ENCODE measurements around the gene ERO1B.

Gene ERO1B

GRCh38 chr1:236292425-236292824 lies 10.7 kb upstream of the ERO1B start:
- no peak for DNase-seq

DNA sequence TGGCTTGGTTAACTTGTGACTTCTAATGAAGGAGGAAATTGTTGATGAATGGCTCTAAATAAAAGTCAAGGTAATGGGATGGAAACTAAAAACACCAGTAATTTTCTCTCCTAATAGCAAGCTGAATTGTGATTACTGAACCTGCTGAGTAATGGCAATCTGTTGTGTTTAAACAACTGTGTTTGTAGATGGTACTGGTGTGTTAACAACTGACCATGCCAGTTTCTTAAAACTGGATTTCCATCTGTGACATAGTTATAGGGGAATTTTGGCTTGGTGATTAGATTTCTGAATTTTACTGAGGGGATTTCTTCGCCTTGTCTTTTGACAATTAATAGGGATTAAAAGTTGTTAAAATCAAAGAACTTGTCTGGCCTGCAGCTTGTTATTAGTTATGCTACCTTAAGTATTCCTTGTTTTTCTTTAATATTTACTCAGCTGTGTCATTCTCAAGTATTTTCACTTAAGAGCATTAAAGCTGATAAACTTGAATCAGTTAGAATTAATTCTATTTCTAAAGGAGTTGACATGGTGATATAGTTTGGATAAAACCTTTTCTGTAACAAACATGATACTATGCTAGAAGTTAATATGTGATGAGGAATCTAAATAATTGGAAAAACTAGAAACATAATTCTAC lies 7.9 kb upstream of the ERO1B start:
- no peak for DNase-seq

DNA sequence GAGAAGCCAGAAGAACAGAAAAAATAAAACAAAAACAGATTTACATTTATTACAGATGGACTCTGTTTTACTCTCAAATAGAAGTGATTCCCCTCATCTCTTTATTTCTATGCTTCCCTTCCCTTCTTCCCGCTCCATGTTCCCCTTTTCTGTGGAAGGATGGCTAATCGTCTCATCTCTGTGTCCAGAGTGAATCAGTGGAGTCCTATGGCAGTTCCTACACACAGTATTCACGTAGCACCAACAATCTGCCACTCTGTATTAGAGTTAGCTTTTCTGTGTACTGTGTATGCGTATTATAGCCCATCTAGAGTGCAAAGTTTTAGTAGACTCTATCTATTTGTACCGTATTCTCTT lies 6.8 kb upstream of the ERO1B start:
- DNase-seq, result no peak

DNA sequence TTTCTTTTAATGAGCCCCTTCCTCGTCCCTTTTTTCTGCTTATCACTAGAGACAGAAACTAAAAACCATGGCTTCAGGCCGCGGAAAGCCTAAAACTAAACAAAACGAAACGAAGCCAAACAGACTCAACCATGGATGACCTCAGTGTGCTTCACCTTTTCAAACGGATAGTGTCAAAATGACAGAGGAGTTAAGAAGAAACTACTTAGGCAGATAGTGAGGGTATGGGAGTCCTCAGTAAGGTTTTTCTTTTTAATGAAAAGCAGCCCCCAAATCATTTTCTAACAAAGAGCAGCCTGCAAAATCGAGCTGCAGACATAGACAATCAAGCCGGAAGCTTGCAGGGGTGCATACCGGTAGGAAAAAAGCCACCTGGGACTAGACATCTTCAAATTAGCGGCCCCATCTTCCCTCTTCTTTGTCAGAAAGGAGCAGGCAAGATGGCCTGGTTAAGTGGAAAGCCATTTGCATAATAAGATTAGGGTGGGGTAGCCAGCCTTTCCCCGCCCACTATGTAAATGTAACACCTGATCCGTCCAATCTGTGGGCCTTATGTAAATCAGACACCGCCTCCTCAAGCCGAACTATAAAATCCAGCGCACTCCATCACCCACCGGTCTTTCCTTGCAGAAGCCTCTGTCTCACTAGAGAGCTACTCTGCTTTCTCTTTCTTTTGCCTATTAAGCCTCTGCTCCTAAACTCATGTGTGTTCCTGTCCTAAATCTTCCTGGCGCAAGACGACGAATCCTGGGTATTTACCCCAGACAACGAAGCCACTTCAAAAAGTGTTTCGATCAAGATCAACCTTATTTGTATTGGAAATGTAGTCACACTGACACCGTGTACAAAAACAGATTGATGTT lies 6.2 kb upstream of the ERO1B start:
- no peak for DNase-seq

DNA sequence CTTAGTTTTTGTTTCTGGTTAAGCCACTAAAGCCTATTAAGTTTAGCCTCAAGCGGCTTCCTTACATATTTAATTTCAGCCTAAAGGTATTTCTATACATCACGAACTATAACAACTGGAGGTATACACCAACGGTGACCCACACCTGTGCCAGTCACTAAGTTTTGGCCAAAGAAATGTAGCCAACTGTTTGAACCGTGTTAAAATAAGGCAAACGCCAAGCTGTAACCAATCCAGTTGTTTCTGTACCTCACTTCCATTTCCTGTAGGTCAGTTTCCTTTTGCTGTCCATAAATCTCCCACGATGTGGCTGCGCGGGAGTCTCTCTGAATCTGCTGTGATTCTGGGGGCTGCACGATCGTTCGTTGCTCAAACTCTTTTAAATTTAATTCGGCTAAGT lies 5.6 kb upstream of the ERO1B start:
- no peak for DNase-seq

DNA sequence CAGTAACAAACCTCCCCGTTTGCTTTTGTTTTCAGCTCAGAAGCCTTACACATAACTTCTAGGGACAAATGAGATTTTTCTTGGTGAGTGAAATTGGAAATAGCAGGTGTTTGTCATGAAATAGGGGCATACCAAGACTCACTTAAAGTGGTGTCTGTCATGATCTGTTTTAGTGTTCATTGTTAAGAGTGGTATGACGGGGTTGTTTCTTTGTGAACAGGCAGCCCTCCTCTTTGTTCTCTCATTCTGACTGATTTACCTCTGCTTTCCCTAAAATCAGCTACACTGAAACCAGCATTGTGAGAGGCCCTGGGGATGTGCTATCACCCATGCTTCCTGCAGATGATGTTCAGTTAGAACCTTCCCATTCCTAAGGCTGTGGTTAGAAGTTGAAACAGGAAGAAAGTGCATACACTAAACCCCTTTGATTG lies 2.5 kb upstream of the ERO1B start:
- peak; percentile 47 for DNase-seq

DNA sequence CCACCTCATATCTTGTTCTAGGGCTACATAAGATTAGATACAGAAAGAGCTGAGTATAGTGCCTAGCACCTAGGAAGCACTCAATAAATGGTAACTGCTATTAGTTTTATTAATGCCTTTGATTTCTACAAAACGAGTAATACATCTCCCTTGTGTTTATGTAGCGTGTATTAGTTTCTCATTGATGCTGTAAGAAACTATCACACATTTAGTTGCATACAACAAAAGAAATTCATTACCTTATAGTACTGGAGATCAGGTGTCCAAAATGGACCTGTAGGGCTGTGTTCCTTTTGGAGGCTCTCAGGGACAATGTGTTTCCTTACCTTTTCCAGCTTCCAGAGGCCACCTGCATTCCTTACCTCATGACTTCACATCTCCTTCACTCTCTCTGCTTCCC lies 961 bp upstream of the ERO1B start:
- DNase-seq, result no peak

- DNase-seq, result peak; percentile 46
Measured at GRCh38 chr1:236282425-236282716, 613 bp upstream of the ERO1B start.

- DNase-seq, result peak; percentile 63
Measured at GRCh38 chr1:236281198-236281653, 532 bp downstream of the ERO1B start.

DNA sequence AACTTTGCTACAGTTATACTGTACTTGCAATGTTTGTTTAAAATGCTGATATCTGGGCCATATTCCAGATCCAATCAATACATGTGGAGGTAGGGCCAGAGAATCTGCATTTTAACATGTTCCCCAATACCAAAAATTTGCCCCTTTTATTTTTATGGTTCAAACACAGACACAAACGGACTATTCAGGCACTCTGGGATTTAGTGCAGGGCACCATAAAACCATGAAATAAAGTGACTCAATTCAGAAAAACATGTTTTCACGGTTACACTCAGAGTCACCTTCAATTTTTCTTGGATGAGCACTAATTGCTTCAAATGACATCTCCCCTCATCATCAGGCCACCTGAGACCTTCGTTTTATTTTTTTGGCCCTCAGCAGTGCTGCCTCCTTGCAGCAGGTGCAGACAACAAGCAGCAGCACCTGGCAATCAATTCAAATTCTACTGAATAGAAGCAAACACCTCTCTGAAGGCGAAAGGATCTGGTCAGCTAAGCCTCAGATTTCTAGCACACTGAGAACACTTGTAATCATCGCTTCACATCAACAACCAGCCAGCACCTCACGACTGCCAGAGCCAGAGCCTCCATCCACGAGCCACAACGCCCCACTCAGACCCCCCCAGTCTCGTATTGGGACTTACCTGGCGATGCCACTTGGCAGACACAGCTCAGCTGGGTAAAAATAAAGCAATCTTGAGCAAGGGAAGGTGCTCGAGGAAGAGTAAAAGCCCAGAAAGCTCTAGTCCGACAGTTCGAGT lies 1.1 kb downstream of the ERO1B start:
- DNase-seq, result no peak

- peak; percentile 62 for DNase-seq
Measured at GRCh38 chr1:236275586-236275985, 6.2 kb downstream of the ERO1B start.

DNA sequence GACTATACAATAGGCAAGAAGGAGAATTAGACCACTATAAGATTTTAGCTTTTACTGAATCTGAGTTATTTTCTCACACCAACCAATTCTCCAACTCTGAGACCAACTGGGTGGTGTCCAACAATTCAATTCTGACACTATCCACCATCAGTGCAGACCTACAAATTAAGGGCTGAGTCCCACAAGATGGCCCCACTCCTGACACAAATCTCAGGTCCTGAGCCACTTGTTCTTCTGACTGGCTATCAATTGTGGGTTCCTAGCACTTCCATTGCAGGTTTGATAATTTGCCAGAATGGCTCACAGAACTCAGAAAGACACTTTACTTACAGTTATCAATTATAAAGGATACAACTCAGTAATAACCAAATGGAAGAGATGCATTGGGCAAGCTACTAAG lies 6.7 kb downstream of the ERO1B start:
- DNase-seq, result no peak

GRCh38 chr1:236273358-236273757 lies 8.4 kb downstream of the ERO1B start:
- DNase-seq, result no peak

GRCh38 chr1:236269439-236269838 lies 12.3 kb downstream of the ERO1B start:
- no peak for DNase-seq

- DNase-seq, result no peak
Measured at GRCh38 chr1:236261898-236262297, 19.9 kb downstream of the ERO1B start.

GRCh38 chr1:236261033-236261432 lies 20.7 kb downstream of the ERO1B start:
- DNase-seq, result no peak

DNA sequence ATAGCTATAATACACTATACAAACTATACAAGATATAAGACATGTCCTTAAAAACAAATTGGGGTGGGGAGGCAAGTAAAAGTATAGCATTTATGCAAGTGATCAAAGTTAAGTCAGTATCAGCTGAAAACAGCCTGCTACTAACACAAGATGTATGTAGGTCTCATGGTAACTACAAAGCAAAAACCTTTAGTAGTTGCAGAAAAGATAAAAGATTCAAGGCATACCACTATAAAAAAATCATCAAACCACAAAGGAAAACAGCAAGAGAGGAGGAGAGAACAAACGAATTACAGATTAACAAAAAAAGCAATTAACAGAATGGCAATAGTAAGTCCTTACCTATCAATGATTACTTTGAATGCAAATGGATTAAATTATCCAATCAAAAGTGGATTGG lies 22.7 kb downstream of the ERO1B start:
- no peak for DNase-seq

- no peak for DNase-seq
Measured at GRCh38 chr1:236258114-236258622, 23.6 kb downstream of the ERO1B start.

DNA sequence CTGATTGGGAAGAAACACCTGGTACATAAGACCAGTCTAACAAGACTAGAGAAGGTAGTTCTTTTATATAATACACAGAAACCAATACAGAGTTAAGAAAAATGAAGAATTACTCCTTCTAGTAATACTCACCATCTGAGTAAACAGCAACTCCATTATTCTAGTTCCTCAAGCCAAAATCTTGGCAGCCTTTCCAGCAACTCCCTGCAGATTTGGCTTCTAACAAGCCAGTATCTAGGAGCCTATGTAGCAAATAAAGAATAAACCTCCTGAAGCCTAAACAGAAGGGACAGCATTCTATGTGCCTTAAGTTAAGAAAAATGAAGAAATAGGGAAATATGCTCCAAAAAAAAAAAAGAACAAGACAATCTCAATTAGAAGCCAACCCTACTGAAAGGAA lies 24.5 kb downstream of the ERO1B start:
- no peak for DNase-seq

DNA sequence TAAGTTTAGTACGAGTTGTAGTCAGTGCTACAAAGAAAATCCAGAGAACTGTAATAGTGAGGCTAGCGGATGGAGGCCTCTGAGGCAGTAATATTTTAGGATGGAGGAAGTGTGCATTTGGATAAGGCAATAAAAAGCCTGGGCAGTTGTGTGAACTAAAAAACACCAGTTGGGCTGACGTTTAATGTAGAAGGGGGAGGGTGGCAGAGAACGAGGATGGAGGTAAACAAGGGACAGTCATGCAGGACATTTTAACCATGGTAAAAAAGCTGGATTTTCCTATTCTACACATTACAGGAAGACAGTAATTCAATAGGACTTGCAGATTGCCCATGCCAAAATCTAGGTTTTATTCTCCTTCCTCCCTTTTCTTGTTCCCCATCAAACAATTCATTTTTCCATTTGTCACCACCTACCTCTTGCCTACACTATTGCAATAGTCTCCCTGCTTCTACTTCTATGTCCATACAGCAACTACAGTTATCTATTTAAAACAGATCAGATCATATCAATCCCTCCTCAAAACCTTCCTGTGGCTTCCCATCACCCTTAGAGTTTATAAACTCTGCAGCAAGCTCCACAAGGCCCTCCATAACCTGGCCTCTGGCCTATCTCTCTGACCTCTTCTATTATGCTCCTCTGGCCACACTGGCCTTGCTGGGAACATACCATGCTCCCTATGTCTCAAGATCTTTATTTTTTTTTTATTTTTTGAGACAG lies 27.7 kb downstream of the ERO1B start:
- no peak for DNase-seq

DNA sequence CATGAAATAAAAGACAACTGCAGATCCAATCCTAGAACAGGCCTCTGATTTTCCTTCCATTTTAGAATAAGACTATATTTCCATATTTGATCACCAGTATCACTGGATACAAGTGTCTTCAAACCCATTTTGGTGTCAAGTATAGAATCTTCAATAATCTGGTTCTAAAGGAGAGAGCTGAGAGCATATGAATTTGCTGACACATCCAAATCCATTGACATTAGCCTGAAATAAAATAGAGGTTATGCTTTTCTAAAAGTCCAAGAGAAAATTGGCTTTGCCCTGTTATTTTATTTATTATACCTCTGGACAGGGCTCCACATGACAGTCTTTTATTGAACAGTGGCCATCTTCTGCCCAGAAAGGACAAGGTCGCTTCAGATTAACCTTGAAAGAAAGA lies 28.6 kb downstream of the ERO1B start:
- no peak for DNase-seq

- no peak for DNase-seq
Measured at GRCh38 chr1:236251587-236251986, 30.2 kb downstream of the ERO1B start.

DNA sequence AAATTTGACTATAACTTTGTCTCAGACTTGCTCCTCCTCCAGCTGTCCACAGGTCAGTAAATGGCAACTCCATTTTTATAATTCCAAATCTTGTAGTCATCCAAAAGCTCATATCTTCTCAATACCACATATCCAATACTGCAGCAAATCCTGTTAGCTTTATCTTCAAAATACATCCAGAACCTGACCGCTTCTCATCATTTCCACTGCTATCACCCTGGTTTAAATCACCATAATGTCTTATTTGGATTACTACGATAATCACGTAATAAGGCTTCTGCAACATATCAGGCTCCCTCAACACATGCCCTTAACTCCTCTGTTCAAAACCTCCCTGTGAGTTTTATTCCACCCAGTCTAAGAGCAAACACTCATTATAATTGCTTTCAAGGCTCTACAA lies 34.5 kb downstream of the ERO1B start:
- no peak for DNase-seq
